SU-DHL-6 (cell line): ENCODE data around the gene CCDC136.

Experiments used
- H2AFZ ChIP-seq: fragments of 200-600 bp; sonication (generic); 2 replicates; pipeline ENCODE4 v1.6.1; 2014; ENCODE audit warnings: low read depth, mild to moderate bottlenecking, moderate library complexity, mixed read lengths, antibody characterized with exemption, low read length; ENCODE audit not compliant: severe bottlenecking
- H3F3A ChIP-seq: fragments of 200-600 bp; shearing (Covaris generic); 2 replicates; pipeline ENCODE4 v1.6.0; 2016; ENCODE audit warnings: antibody characterized with exemption, mild to moderate bottlenecking; ENCODE audit not compliant: insufficient read depth
- H3K27ac ChIP-seq: fragments of 200-600 bp; sonication (generic); 2 replicates; pipeline ENCODE4 v1.5.1; 2016; ENCODE audit warnings: low read depth, mild to moderate bottlenecking, low read length, moderate library complexity, mixed read lengths
- H3K27me3 ChIP-seq: fragments of 200-600 bp; sonication (generic), shearing (Covaris generic); 2 replicates; pipeline ENCODE4 v1.6.0; 2014; ENCODE audit warnings: mild to moderate bottlenecking, low read length
- H3K36me3 ChIP-seq: fragments of 200-600 bp; sonication (generic); 2 replicates; pipeline ENCODE4 v1.6.1; 2014; ENCODE audit warnings: mild to moderate bottlenecking, low read length, mixed read lengths
- H3K4me2 ChIP-seq: fragments of 300-600, 200-600 bp; shearing (Covaris generic), sonication (generic); 2 replicates; pipeline ENCODE4 v1.6.0; 2014; ENCODE audit warnings: low read length, low read depth, mild to moderate bottlenecking; ENCODE audit not compliant: poor library complexity, severe bottlenecking
- H3K4me3 ChIP-seq: fragments of 200-600 bp; sonication (generic); 2 replicates; pipeline ENCODE4 v1.5.1; 2014; ENCODE audit warnings: antibody characterized with exemption, low read length, mild to moderate bottlenecking, mixed read lengths; ENCODE audit not compliant: insufficient read depth, poor library complexity, severe bottlenecking
- H3K79me2 ChIP-seq: fragments of 200-600 bp; sonication (generic); 2 replicates; pipeline ENCODE4 v1.6.1; 2014; ENCODE audit warnings: mild to moderate bottlenecking, low read length, moderate library complexity; ENCODE audit not compliant: insufficient read depth
- H3K9ac ChIP-seq: fragments of 200-600 bp; sonication (generic); 2 replicates; pipeline ENCODE4 v1.7.0; 2014; ENCODE audit warnings: mild to moderate bottlenecking, low read length
- H3K9me2 ChIP-seq: fragments of 200-600 bp; sonication (generic); replicated peaks from 2 replicates; pipeline ENCODE4 v1.6.1; 2014; ENCODE audit warnings: low read length; ENCODE audit not compliant: insufficient read depth
- H3K9me3 ChIP-seq: fragments of 200-600 bp; sonication (generic); 2 replicates; pipeline ENCODE4 v1.6.1; 2014; ENCODE audit warnings: low read length, mixed read lengths; ENCODE audit not compliant: insufficient read depth
- H4K20me1 ChIP-seq: fragments of 200-600 bp; sonication (generic); 2 replicates; pipeline ENCODE4 v1.6.1; 2014; ENCODE audit warnings: low read depth, mild to moderate bottlenecking, antibody characterized with exemption, low read length, moderate library complexity, mixed read lengths
- EZH2phosphoT487 ChIP-seq: fragments of 200-600 bp; sonication (generic), shearing (Covaris generic); conservative IDR thresholded peaks from 2 replicates; pipeline ENCODE4 v1.6.1; 2018; ENCODE audit warnings: mild to moderate bottlenecking, antibody characterized with exemption, low read length, moderate library complexity, mixed read lengths
- TF ChIP-seq, protein P1 (sequence below): fragments of 200-600 bp; sonication (generic); IDR thresholded peaks from one replicate; pipeline ENCODE4 v1.5.1; 2017; ENCODE audit warnings: antibody characterized with exemption, mild to moderate bottlenecking, low read length, moderate library complexity; ENCODE audit not compliant: insufficient read depth, poor library complexity, severe bottlenecking

CCDC136 gene

DNA sequence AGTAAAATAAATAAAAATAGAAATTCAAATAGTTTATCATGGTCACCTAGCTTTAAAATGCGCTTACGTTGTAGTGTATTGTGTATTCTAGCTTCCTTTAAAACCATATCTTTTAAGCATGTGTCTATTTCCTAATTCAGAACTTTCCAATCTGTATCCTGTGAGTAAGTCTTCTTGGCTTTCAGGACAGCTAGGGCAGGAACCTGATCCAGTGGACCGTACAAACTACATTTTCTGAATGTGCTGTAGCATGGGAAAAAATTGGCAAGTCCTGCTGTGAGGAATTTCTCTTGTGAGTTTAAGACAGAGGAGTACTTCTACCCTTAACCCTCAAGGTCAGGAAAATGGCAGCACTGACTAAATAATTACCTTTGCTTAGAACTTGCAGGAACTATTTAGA, 28.2 kb upstream of the CCDC136 start:
- Histone ChIP-seq H3K27ac (no peak overlapping the region), H2AFZ (no peak overlapping the region), H4K20me1 (no peaks in the 10 kb centered on the region), H3K9ac (no peak overlapping the region), H3K36me3 (peaks cover 17% of the 10 kb centered on the region), H3F3A (0 out of 2 replicates have a peak, but pooled peaks cover 2% of the 10 kb centered on the region), H3K9me3 (no peaks in the 10 kb centered on the region), H3K79me2 (no peaks in the 10 kb centered on the region), H3K4me3 (no peak overlapping the region), H3K27me3 (no peaks in the 10 kb centered on the region), H3K9me2 (no peaks in the 10 kb centered on the region), H3K4me2 (no peak overlapping the region)
- TF ChIP-seq EZH2phosphoT487 = no peak

DNA sequence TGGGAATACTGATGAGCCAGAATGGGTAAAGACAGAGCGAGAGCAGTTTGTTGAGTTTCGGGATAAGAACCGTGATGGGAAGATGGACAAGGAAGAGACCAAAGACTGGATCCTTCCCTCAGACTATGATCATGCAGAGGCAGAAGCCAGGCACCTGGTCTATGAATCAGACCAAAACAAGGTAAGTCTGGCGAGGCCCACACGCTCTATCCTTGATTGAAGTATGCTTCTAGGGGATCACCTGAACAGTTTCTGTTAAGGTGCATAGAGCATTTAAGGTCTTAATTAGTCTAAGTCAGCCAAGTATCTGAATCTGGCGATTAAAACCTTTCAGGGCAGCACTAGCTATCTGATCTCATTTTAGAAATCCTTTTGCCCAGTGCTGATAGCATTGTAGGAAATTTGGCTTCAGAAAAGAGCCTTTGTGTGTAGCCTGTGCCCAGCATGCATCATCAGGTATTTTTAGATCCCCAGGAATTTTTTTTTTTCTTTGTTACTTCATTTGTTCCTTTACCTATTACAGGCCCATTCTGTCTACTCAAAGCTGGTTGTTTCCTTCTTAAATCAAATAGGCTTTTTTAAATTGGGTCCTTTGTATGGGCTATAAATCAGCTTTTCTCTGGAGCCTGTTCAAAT, 24.2 kb upstream of the CCDC136 start:
- H4K20me1 ChIP-seq = no peaks in the 10 kb centered on the region
- H3K4me3 ChIP-seq = no peak overlapping the region
- H3K9ac ChIP-seq = no peak overlapping the region
- no peak overlapping the region for H3K27ac ChIP-seq
- H3K9me2 ChIP-seq = no peaks in the 10 kb centered on the region
- no peaks in the 10 kb centered on the region for H3F3A ChIP-seq
- no peaks in the 10 kb centered on the region for H3K9me3 ChIP-seq
- H3K79me2 ChIP-seq = no peaks in the 10 kb centered on the region
- peaks cover 21% of the 10 kb centered on the region for H3K36me3 ChIP-seq
- H2AFZ ChIP-seq = no peak overlapping the region
- H3K27me3 ChIP-seq = no peaks in the 10 kb centered on the region
- H3K4me2 ChIP-seq = no peak overlapping the region
- TF ChIP-seq, protein P1, sequence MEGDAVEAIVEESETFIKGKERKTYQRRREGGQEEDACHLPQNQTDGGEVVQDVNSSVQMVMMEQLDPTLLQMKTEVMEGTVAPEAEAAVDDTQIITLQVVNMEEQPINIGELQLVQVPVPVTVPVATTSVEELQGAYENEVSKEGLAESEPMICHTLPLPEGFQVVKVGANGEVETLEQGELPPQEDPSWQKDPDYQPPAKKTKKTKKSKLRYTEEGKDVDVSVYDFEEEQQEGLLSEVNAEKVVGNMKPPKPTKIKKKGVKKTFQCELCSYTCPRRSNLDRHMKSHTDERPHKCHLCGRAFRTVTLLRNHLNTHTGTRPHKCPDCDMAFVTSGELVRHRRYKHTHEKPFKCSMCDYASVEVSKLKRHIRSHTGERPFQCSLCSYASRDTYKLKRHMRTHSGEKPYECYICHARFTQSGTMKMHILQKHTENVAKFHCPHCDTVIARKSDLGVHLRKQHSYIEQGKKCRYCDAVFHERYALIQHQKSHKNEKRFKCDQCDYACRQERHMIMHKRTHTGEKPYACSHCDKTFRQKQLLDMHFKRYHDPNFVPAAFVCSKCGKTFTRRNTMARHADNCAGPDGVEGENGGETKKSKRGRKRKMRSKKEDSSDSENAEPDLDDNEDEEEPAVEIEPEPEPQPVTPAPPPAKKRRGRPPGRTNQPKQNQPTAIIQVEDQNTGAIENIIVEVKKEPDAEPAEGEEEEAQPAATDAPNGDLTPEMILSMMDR = no peak
- TF ChIP-seq EZH2phosphoT487 = no peak

DNA sequence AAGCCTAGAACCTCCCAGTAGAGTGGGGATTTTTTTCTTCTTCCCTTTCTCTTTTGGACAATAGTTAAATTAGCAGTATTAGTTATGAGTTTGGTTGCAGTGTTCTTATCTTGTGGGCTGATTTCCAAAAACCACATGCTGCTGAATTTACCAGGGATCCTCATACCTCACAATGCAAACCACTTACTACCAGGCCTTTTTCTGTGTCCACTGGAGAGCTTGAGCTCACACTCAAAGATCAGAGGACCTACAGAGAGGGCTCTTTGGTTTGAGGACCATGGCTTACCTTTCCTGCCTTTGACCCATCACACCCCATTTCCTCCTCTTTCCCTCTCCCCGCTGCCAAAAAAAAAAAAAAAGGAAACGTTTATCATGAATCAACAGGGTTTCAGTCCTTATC, 21.5 kb upstream of the CCDC136 start:
- Histone ChIP-seq H3K9ac (no peak overlapping the region), H3K79me2 (no peaks in the 10 kb centered on the region), H3K4me3 (no peak overlapping the region), H3K9me3 (no peaks in the 10 kb centered on the region), H3K36me3 (peaks cover 21% of the 10 kb centered on the region), H3K27me3 (no peaks in the 10 kb centered on the region), H2AFZ (no peak overlapping the region), H3K4me2 (no peak overlapping the region), H3F3A (no peaks in the 10 kb centered on the region), H3K27ac (no peak overlapping the region), H4K20me1 (no peaks in the 10 kb centered on the region), H3K9me2 (no peaks in the 10 kb centered on the region)
- TF ChIP-seq EZH2phosphoT487 = no peak
- TF ChIP-seq, protein P1 = no peak

DNA sequence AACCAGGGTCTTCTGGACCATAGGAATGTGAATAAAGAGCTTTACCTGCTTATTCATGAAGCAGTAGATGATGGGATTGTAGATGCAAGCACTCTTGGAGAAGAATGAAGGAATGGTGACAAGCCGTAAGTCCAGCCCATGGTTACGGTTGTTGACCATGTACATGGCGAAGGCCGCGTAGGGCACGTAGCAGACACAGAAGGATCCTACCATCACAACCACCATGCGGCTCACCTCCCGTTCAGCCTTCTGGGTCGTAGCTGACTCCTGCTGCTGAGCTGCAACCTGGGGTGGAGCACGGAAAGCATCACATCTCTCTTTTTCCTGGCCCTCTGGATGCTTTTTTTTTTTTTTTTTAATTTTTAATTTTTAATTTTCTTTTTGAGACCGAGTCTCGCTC, 18.2 kb upstream of the CCDC136 start:
- H3K9me2 ChIP-seq = no peaks in the 10 kb centered on the region
- no peaks in the 10 kb centered on the region for H3K9me3 ChIP-seq
- H3K4me2 ChIP-seq = no peak overlapping the region
- H3K4me3 ChIP-seq = no peak overlapping the region
- no peaks in the 10 kb centered on the region for H3F3A ChIP-seq
- H3K9ac ChIP-seq = no peak overlapping the region
- no peaks in the 10 kb centered on the region for H3K27me3 ChIP-seq
- no peaks in the 10 kb centered on the region for H3K79me2 ChIP-seq
- H4K20me1 ChIP-seq = no peaks in the 10 kb centered on the region
- H2AFZ ChIP-seq = no peak overlapping the region
- no peak for TF ChIP-seq EZH2phosphoT487
- TF ChIP-seq, protein P1 = no peak
- H3K27ac ChIP-seq = no peak overlapping the region
- H3K36me3 ChIP-seq = peaks cover 19% of the 10 kb centered on the region
